Gastroesophageal sphincter (tissue), 3 donors: ENCODE results near the gene PAK1.

Source experiments
- EP300 ChIP-seq: sonication (generic); formaldehyde crosslinking; IDR thresholded peaks from one replicate; pipeline ENCODE4 v1.6.1; 2017; ENCODE audit warnings: antibody characterized with exemption, mild to moderate bottlenecking
- POLR2A ChIP-seq, 2 donors: fragments of 450-650 bp; IDR thresholded peaks; one replicate each; pipeline ENCODE4 v1.6.1; 2017; ENCODE audit warnings: antibody characterized with exemption in 2 of 2, mild to moderate bottlenecking in 2 of 2, moderate library complexity in 1 of 2
- POLR2AphosphoS5 ChIP-seq: sonication (generic); formaldehyde crosslinking; IDR thresholded peaks from one replicate; pipeline ENCODE4 v1.6.1; 2017; ENCODE audit warnings: antibody characterized with exemption
- TF ChIP-seq, protein P1 (sequence below), 4 experiments: fragments of 200-600 bp in 2 of 4; fragments of 450-650 bp in 2 of 4; sonication (generic) in 1 of 4; IDR thresholded peaks; one replicate each; pipeline ENCODE4 v1.5.1; 2017 to 2019; ENCODE audit warnings: antibody characterized with exemption in 4 of 4, mild to moderate bottlenecking in 2 of 4, moderate library complexity in 2 of 4

DNA sequence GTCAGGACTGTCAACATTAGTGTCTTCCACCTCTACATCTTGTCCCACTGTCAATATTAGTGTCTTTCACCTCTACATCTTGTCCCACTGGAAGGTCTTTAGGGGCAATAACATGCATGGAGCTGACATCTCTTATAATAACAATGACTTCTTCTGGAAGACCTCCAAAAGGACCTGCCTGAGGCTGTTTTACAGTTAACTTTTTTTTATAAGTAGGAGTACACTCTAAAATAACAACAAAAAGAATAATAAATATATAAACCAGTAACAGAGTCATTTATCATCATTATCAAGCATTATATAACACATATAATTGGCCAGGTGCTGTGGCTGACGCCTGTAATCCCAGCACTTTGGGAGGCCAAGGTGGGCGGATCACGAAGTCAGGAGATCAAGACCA is 57.5 kb downstream of the PAK1 start:
- TF ChIP-seq, protein P1, sequence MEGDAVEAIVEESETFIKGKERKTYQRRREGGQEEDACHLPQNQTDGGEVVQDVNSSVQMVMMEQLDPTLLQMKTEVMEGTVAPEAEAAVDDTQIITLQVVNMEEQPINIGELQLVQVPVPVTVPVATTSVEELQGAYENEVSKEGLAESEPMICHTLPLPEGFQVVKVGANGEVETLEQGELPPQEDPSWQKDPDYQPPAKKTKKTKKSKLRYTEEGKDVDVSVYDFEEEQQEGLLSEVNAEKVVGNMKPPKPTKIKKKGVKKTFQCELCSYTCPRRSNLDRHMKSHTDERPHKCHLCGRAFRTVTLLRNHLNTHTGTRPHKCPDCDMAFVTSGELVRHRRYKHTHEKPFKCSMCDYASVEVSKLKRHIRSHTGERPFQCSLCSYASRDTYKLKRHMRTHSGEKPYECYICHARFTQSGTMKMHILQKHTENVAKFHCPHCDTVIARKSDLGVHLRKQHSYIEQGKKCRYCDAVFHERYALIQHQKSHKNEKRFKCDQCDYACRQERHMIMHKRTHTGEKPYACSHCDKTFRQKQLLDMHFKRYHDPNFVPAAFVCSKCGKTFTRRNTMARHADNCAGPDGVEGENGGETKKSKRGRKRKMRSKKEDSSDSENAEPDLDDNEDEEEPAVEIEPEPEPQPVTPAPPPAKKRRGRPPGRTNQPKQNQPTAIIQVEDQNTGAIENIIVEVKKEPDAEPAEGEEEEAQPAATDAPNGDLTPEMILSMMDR (IDR thresholded peaks at IDR 0.05): no peak
- TF ChIP-seq POLR2AphosphoS5: no peak
- TF ChIP-seq POLR2A (IDR thresholded peaks at IDR 0.05): no peak
- no peak for TF ChIP-seq EP300
